Superior temporal gyrus (tissue), 1 donor: ENCODE data around the gene DDIT3.
A peak's percentile ranks its signal among the peaks of the same experiment; 100 is the strongest.

Experiments used
- DNase-seq: peaks from one replicate; pipeline ENCODE4 v3.0.0-alpha.2; 2016; ENCODE audit errors: extremely low spot score

DDIT3 gene

GRCh38 chr12:57547288-57548012, 27.1 kb upstream of the DDIT3 start:
- DNase-seq, result peak; percentile 98

GRCh38 chr12:57546438-57547287, 26.3 kb upstream of the DDIT3 start, which contains the start of gene DCTN2:
TSS of gene DCTN2 (minus strand) at chr12:57547192. CDS start at chr12:57547063, 129 bp downstream.
- no peak for DNase-seq

GRCh38 chr12:57545809-57546437, 25.6 kb upstream of the DDIT3 start:
- no peak for DNase-seq

GRCh38 chr12:57543581-57543980, 23.3 kb upstream of the DDIT3 start:
- DNase-seq, result peak; percentile 59

- DNase-seq, result no peak
Measured at GRCh38 chr12:57541717-57542116, 21.4 kb upstream of the DDIT3 start.

GRCh38 chr12:57541001-57541400, 20.7 kb upstream of the DDIT3 start:
- DNase-seq, result no peak

GRCh38 chr12:57539134-57539768, 18.9 kb upstream of the DDIT3 start:
- DNase-seq, result no peak

- no peak for DNase-seq
Measured at GRCh38 chr12:57536597-57536942, 16.3 kb upstream of the DDIT3 start.

GRCh38 chr12:57535764-57536596, 15.7 kb upstream of the DDIT3 start:
- no peak for DNase-seq

GRCh38 chr12:57534991-57535543, 14.8 kb upstream of the DDIT3 start:
- no peak for DNase-seq

- no peak for DNase-seq
Measured at GRCh38 chr12:57534250-57534649, 13.9 kb upstream of the DDIT3 start.

GRCh38 chr12:57533108-57533507, 12.8 kb upstream of the DDIT3 start:
- DNase-seq, result no peak

- no peak for DNase-seq
Measured at GRCh38 chr12:57531836-57532235, 11.5 kb upstream of the DDIT3 start.

- DNase-seq, result no peak
Measured at GRCh38 chr12:57530396-57531142, 10.3 kb upstream of the DDIT3 start.

GRCh38 chr12:57529831-57530230, 9.5 kb upstream of the DDIT3 start:
- DNase-seq, result no peak

- DNase-seq, result no peak
Measured at GRCh38 chr12:57528831-57529555, 8.7 kb upstream of the DDIT3 start.

- no peak for DNase-seq
Measured at GRCh38 chr12:57528176-57528575, 7.9 kb upstream of the DDIT3 start.

GRCh38 chr12:57527184-57527583, 6.9 kb upstream of the DDIT3 start:
- DNase-seq, result no peak

GRCh38 chr12:57526477-57527126, 6.3 kb upstream of the DDIT3 start:
- DNase-seq, result no peak
